H1 (cell line): Measurements from ENCODE around the gene RBM27. TPM values are rescaled to one million over a fixed set of nuclear protein-coding genes. Genes with fewer than 3 reads are reported as not detected.

Experiments used
- CTCF ChIA-PET: fragments of 300-600 bp; sonication (Branson Sonifier 250); formaldehyde crosslinking; loops from one replicate; lab custom pipeline; 2021; ENCODE audit not compliant: partially characterized antibody; lab: Charles Lee
- POLR2A ChIA-PET: fragments of 300-600 bp; sonication (Branson Sonifier 250); formaldehyde crosslinking; loops from one replicate; lab custom pipeline; 2021; ENCODE audit warnings: inconsistent platforms; ENCODE audit not compliant: partially characterized antibody; lab: Charles Lee
- DNase-seq, 2 experiments: peaks; one replicate each; pipeline versions ENCODE4 v3.0.0 to v3.0.0-alpha.2; 2010 to 2022; ENCODE audit warnings: low spot score in 2 of 2, low read depth in 1 of 2, mixed read lengths in 1 of 2
- FAIRE-seq: peaks from 2 replicates; lab custom pipeline; 2011; peaks lifted over from hg19 to GRCh38; lab: Jason Lieb, UNC
- H2AFZ ChIP-seq: 2 replicates; pipeline ENCODE4 v1.8.1; 2012; ENCODE audit warnings: low read length, inconsistent platforms
- H2AK5ac ChIP-seq: 2 replicates; pipeline ENCODE4 v1.6.1; 2013; ENCODE audit warnings: low read depth, low read length
- H2BK120ac ChIP-seq: replicated peaks from 2 replicates; pipeline ENCODE3; 2013; ENCODE audit warnings: low read depth, low read length, inconsistent platforms
- H2BK12ac ChIP-seq: 2 replicates; pipeline ENCODE4 v1.6.1; 2013; ENCODE audit warnings: low read depth, low read length
- H2BK15ac ChIP-seq: 2 replicates; pipeline ENCODE4 v1.6.1; 2013; ENCODE audit warnings: low read length
- H2BK20ac ChIP-seq: 2 replicates; pipeline ENCODE4 v1.6.1; 2013; ENCODE audit warnings: low read length
- H2BK5ac ChIP-seq: 2 replicates; pipeline ENCODE4 v1.6.1; 2013; ENCODE audit warnings: low read depth, low read length
- H3K14ac ChIP-seq: 2 replicates; pipeline ENCODE4 v1.6.1; 2013; ENCODE audit warnings: inconsistent platforms; ENCODE audit not compliant: insufficient read length
- H3K18ac ChIP-seq: 2 replicates; pipeline ENCODE4 v1.6.1; 2013; ENCODE audit warnings: low read length; ENCODE audit errors: extremely low read depth
- H3K23ac ChIP-seq: 2 replicates; pipeline ENCODE4 v1.6.1; 2013; ENCODE audit warnings: inconsistent platforms; ENCODE audit not compliant: insufficient read length
- H3K23me2 ChIP-seq: 2 replicates; pipeline ENCODE4 v1.6.1; 2013; ENCODE audit warnings: low read depth, low read length
- H3K27ac ChIP-seq: 2 replicates; pipeline ENCODE4 v1.6.1; 2011; ENCODE audit warnings: low read depth, low read length, inconsistent platforms
- H3K27me3 ChIP-seq, 4 experiments: replicated peaks in 1 of 4; 1 replicate in 1 of 4; 2 replicates in 3 of 4; pipeline versions ENCODE4 v1.6.1 to v1.8.1; 2011 to 2013; ENCODE audit warnings: low read length in 3 of 4, mild to moderate bottlenecking in 3 of 4, inconsistent platforms in 2 of 4, mixed read lengths in 2 of 4, moderate library complexity in 1 of 4; ENCODE audit not compliant: control insufficient read depth in 3 of 4, insufficient read depth in 3 of 4; ENCODE audit errors: extremely low read depth in 1 of 4
- H3K36me3 ChIP-seq, 4 experiments: 2 replicates each; pipeline versions ENCODE4 v1.6.1 to v1.8.1; 2011 to 2013; ENCODE audit warnings: mild to moderate bottlenecking in 4 of 4, low read length in 3 of 4, moderate library complexity in 2 of 4, control low read depth in 1 of 4, inconsistent platforms in 1 of 4; ENCODE audit not compliant: insufficient read depth in 4 of 4, control insufficient read depth in 2 of 4
- H3K4ac ChIP-seq: replicated peaks from 2 replicates; pipeline ENCODE3; 2013; ENCODE audit warnings: low read length, low read depth, mixed read lengths, inconsistent platforms; ENCODE audit not compliant: insufficient read length
- H3K4me1 ChIP-seq, 4 experiments: replicated peaks in 1 of 4; 1 replicate in 1 of 4; 2 replicates in 3 of 4; pipeline versions ENCODE4 v1.6.1 to v1.8.1; 2011 to 2013; ENCODE audit warnings: low read length in 3 of 4, inconsistent platforms in 2 of 4, mixed read lengths in 1 of 4; ENCODE audit not compliant: insufficient read depth in 4 of 4, control insufficient read depth in 3 of 4
- H3K4me2 ChIP-seq, 2 experiments: 2 replicates each; pipeline versions ENCODE4 v1.6.1 to v1.8.1; 2011 to 2013; ENCODE audit warnings: low read depth in 2 of 2, low read length in 2 of 2, control low read depth in 1 of 2, inconsistent platforms in 1 of 2, mild to moderate bottlenecking in 1 of 2; ENCODE audit not compliant: insufficient read depth in 1 of 2
- H3K4me3 ChIP-seq, 4 experiments: fragments of 200-600, 300-600 bp in 1 of 4; sonication (generic), shearing (Covaris generic), sonication (Bioruptor Twin) in 1 of 4; 2 replicates each; pipeline versions ENCODE4 v1.5.1 to v1.8.1; 2011 to 2016; ENCODE audit warnings: low read length in 4 of 4, low read depth in 3 of 4, control low read depth in 2 of 4, inconsistent platforms in 2 of 4, mild to moderate bottlenecking in 2 of 4, mixed read lengths in 1 of 4, moderate library complexity in 1 of 4; ENCODE audit not compliant: insufficient read depth in 2 of 4; ENCODE audit errors: extremely low read depth in 1 of 4
- H3K56ac ChIP-seq: replicated peaks from 2 replicates; pipeline ENCODE3; 2013; ENCODE audit warnings: low read depth, mild to moderate bottlenecking, mixed read lengths, low read length, inconsistent platforms; ENCODE audit not compliant: insufficient read length
- H3K79me1 ChIP-seq: 2 replicates; pipeline ENCODE4 v1.6.1; 2013; ENCODE audit warnings: low read depth, low read length, control low read depth
- H3K79me2 ChIP-seq, 2 experiments: 2 replicates each; pipeline versions ENCODE4 v1.6.1 to v1.8.1; 2012 to 2013; ENCODE audit warnings: low read length in 2 of 2, mild to moderate bottlenecking in 2 of 2, inconsistent platforms in 1 of 2; ENCODE audit not compliant: insufficient read depth in 2 of 2, control insufficient read depth in 1 of 2
- H3K9ac ChIP-seq, 4 experiments: replicated peaks in 1 of 4; 1 replicate in 1 of 4; 2 replicates in 3 of 4; pipeline versions ENCODE4 v1.6.1 to v1.8.1; 2011 to 2013; ENCODE audit warnings: low read depth in 3 of 4, low read length in 3 of 4, control low read depth in 2 of 4, mild to moderate bottlenecking in 2 of 4, moderate library complexity in 2 of 4, inconsistent platforms in 1 of 4; ENCODE audit errors: extremely low read depth in 1 of 4
- H3K9me3 ChIP-seq, 2 experiments: 2 replicates each; pipeline versions ENCODE4 v1.6.1 to v1.8.1; 2012 to 2013; ENCODE audit warnings: mild to moderate bottlenecking in 2 of 2, moderate library complexity in 2 of 2, control low read depth in 1 of 2, inconsistent platforms in 1 of 2, low read depth in 1 of 2, low read length in 1 of 2, mixed read lengths in 1 of 2; ENCODE audit not compliant: insufficient read depth in 2 of 2
- H4K20me1 ChIP-seq, 2 experiments: replicated peaks in 1 of 2; 2 replicates each; pipeline versions ENCODE3 to v1.8.1; 2011 to 2013; ENCODE audit warnings: inconsistent platforms in 2 of 2, low read length in 2 of 2, mild to moderate bottlenecking in 1 of 2; ENCODE audit not compliant: insufficient read depth in 2 of 2, control insufficient read depth in 1 of 2
- H4K5ac ChIP-seq: 2 replicates; pipeline ENCODE4 v1.6.1; 2013; ENCODE audit warnings: low read length, low read depth, mixed read lengths, inconsistent platforms; ENCODE audit not compliant: insufficient read length
- H4K8ac ChIP-seq: 2 replicates; pipeline ENCODE4 v1.8.0; 2013; ENCODE audit warnings: mild to moderate bottlenecking, moderate library complexity, low read length, inconsistent platforms; ENCODE audit not compliant: insufficient read depth; ENCODE audit errors: extremely low read depth
- H4K91ac ChIP-seq: replicated peaks from 2 replicates; pipeline ENCODE3; 2013; ENCODE audit warnings: low read length, mixed read lengths, inconsistent platforms; ENCODE audit not compliant: insufficient read length
- ASH2L ChIP-seq: fragments of 200-600, 300-600 bp; sonication (generic); IDR thresholded peaks from one replicate; pipeline ENCODE4 v1.7.1; 2017; ENCODE audit warnings: low read length
- BRCA1 ChIP-seq: IDR thresholded peaks from 2 replicates; pipeline ENCODE4 v1.6.1; 2012; ENCODE audit warnings: low read depth, low read length, improper control_type of control experiment
- CBX8 ChIP-seq: fragments of 300-800, 300-1000 bp; sonication (generic); IDR thresholded peaks from 2 replicates; pipeline ENCODE4 v1.7.1; 2016; ENCODE audit warnings: low read depth, low read length, borderline replicate concordance
- CREB1 ChIP-seq: IDR thresholded peaks from 2 replicates; pipeline ENCODE4 v1.6.1; 2012; ENCODE audit warnings: inconsistent platforms
- EGR1 ChIP-seq: IDR thresholded peaks from 2 replicates; pipeline ENCODE4 v1.6.1; 2011; ENCODE audit warnings: low read depth, low read length, borderline replicate concordance
- PHF8 ChIP-seq: fragments of 200-600 bp; sonication (generic); conservative IDR thresholded peaks from 2 replicates; pipeline ENCODE4 v1.7.1; 2012; ENCODE audit warnings: low read depth, mild to moderate bottlenecking, inconsistent platforms, low read length, moderate library complexity
- POU5F1 ChIP-seq: IDR thresholded peaks from 2 replicates; pipeline ENCODE4 v1.6.1; 2011; ENCODE audit warnings: low read depth, mild to moderate bottlenecking, low read length, moderate library complexity
- SIX5 ChIP-seq: IDR thresholded peaks from 2 replicates; pipeline ENCODE4 v1.6.1; 2011; ENCODE audit warnings: mild to moderate bottlenecking, low read depth, low read length
- SP1 ChIP-seq: IDR thresholded peaks from 2 replicates; pipeline ENCODE4 v1.6.1; 2011; ENCODE audit warnings: low read depth, low read length
- SP2 ChIP-seq: IDR thresholded peaks from 2 replicates; pipeline ENCODE4 v1.6.1; 2012; ENCODE audit warnings: mild to moderate bottlenecking, low read length, inconsistent platforms
- SP4 ChIP-seq: IDR thresholded peaks from 2 replicates; pipeline ENCODE4 v1.6.1; 2012; ENCODE audit warnings: low read length, inconsistent platforms
- TAF1 ChIP-seq: IDR thresholded peaks from 2 replicates; pipeline ENCODE4 v1.6.1; 2011; ENCODE audit warnings: mild to moderate bottlenecking, low read depth, low read length
- TBP ChIP-seq: IDR thresholded peaks from 2 replicates; pipeline ENCODE4 v1.6.1; 2011; ENCODE audit warnings: low read depth, low read length, improper control_type of control experiment
- ZNF274 ChIP-seq: IDR thresholded peaks from 2 replicates; pipeline ENCODE4 v1.7.0; 2012; ENCODE audit warnings: low read length, borderline replicate concordance; ENCODE audit errors: extremely low read depth
- WGBS, 2 experiments: shearing (Covaris generic) in 1 of 2; methylation state at CpG; one replicate each; pipeline versions ENCODE4 v1.1.6 to v1.1.7; 2013 to 2015; ENCODE audit warnings: low lambda C conversion rate in 2 of 2, mixed read lengths in 2 of 2, inconsistent platforms in 1 of 2, low coverage in 1 of 2, missing lambda C conversion rate in 1 of 2; ENCODE audit not compliant: insufficient replicate concordance in 2 of 2, insufficient coverage in 1 of 2, insufficient read length in 1 of 2; ENCODE audit errors: extremely low coverage in 1 of 2, missing lambda C conversion rate in 1 of 2; 5-methylcytosine and 5-hydroxymethylcytosine counted together
- polyA plus RNA-seq, 7 experiments: library from polyadenylated mRNA; depleted of rRNA in 3 of 7; stranded (reverse) in 5 of 7; unstranded in 2 of 7; fragments of >200 nt in 5 of 7; fragments of 200-250 nt in 2 of 7; gene quantifications; 1 replicate in 5 of 7; 2 replicates in 1 of 7; 4 replicates in 1 of 7; pipeline versions ENCODE4 v1.2.1 to v1.2.3, GENCODE V29; 2011 to 2013; ENCODE audit warnings: missing spikeins in 2 of 7, mixed read lengths in 2 of 7
- total RNA-seq: library from RNA; stranded (reverse); fragmentation: NEBNext Ultra II Directional; extraction: Animal tissue kit (Norgen Biotek cat#: 25700); gene quantifications from 2 replicates; pipeline ENCODE4 v1.2.1, GENCODE V29; 2021

Gene RBM27
- total and polyA plus RNA-seq, 2 of the 8 experiments (the other 6 are each of a cell fraction or from before 2014, with no cell fraction given) = 13.1 to 42.9 TPM

GRCh38 chr5:146208916-146209522, 5.6 kb downstream of the RBM27 start:
- no peaks in the 10 kb centered on the region for H3K36me3 ChIP-seq
- no peak overlapping the region for H4K5ac ChIP-seq
- no peak overlapping the region for H4K91ac ChIP-seq
- H3K18ac ChIP-seq = no peak overlapping the region
- H3K27me3 ChIP-seq = no peaks in the 10 kb centered on the region
- no peak overlapping the region for H2BK20ac ChIP-seq
- H3K9me3 ChIP-seq = no peaks in the 10 kb centered on the region
- TF ChIP-seq CBX8 (no peak), SP1 (no peak), TBP (no peak), SP2 (no peak), CREB1 (no peak), PHF8 (no peak), SP4 (no peak), TAF1 (no peak), EGR1 (no peak), BRCA1 (no peak), ASH2L (no peak), SIX5 (no peak), POU5F1 (no peak), ZNF274 (no peak)
- DNase-seq (no peak), FAIRE-seq (no peak)
- H3K9ac ChIP-seq = no peak overlapping the region
- no peaks in the 10 kb centered on the region for H3K79me1 ChIP-seq
- ChIA-PET POLR2A (no interaction called here), CTCF (interaction anchor here (0.9 to 1.1 kb wide), 2 partner anchors 9 to 13 kb away, joined by 3 to 4 read pairs; no protein-coding TSS in a partner anchor)
- H3K4me3 ChIP-seq = no peak overlapping the region
- H3K56ac ChIP-seq = no peak overlapping the region
- no peak overlapping the region for H2AFZ ChIP-seq
- H3K4me1 ChIP-seq = no peaks in the 10 kb centered on the region; a peak in 1 of 7 replicates
- no peak overlapping the region for H3K4ac ChIP-seq
- H3K79me2 ChIP-seq = peaks cover 22 to 95% of the 10 kb centered on the region in 2 experiments
- H3K23me2 ChIP-seq = peaks cover 5% of the 10 kb centered on the region
- no peak overlapping the region for H2BK12ac ChIP-seq
- H2AK5ac ChIP-seq = no peak overlapping the region
- no peak overlapping the region for H3K23ac ChIP-seq
- H4K20me1 ChIP-seq = peaks cover 6% of the 10 kb centered on the region in 2 experiments
- H2BK120ac ChIP-seq = no peak overlapping the region
- H3K4me2 ChIP-seq = no peak overlapping the region
- H4K8ac ChIP-seq = no peak overlapping the region
- no peak overlapping the region for H3K14ac ChIP-seq
- H2BK5ac ChIP-seq = no peak overlapping the region
- no peak overlapping the region for H3K27ac ChIP-seq
- 93% methylated on average over 3 of the region's 3 CpGs; no CpG with 5 or more reads in 1 of the 2 experiments for WGBS, 2 experiments
- H2BK15ac ChIP-seq = no peak overlapping the region
